ENCODE data around the gene HOXD12.

HOXD12 gene

GRCh38 chr2:176092270-176093144 lies 7.1 kb upstream of the HOXD12 start, which contains the start of gene HOXD13:
Gene HOXD13, plus strand, starts transcription at chr2:176092721. Its CDS starts 170 bp downstream, at chr2:176092891.
- no peak for DNase-seq (ENCODE audit: low read depth)

GRCh38 chr2:176093145-176093897 lies 6.3 kb upstream of the HOXD12 start:
- DNase-seq (ENCODE audit: low read depth) = no peak

GRCh38 chr2:176093898-176094249 lies 5.7 kb upstream of the HOXD12 start:
- no peak for DNase-seq (ENCODE audit: low read depth)

- no peak for DNase-seq (ENCODE audit: low read depth)
These were observed 5.2 kb upstream of the HOXD12 start for GRCh38 chr2:176094349-176094748.

- no peak for DNase-seq (ENCODE audit: low read depth)
These were observed 4.2 kb upstream of the HOXD12 start for GRCh38 chr2:176095421-176095820.

- DNase-seq (ENCODE audit: low read depth) = no peak
These were observed 3.2 kb upstream of the HOXD12 start for GRCh38 chr2:176096243-176096985.

- peak; percentile 35 for DNase-seq (ENCODE audit: low read depth)
These were observed 2.4 kb upstream of the HOXD12 start for GRCh38 chr2:176096986-176097819.

- DNase-seq (ENCODE audit: low read depth) = no peak
These were observed 1.7 kb upstream of the HOXD12 start for GRCh38 chr2:176097820-176098365.

GRCh38 chr2:176098366-176099158 lies 1.0 kb upstream of the HOXD12 start:
- no peak for DNase-seq (ENCODE audit: low read depth)

GRCh38 chr2:176099159-176099727 lies 352 bp upstream of the HOXD12 start:
- no peak for DNase-seq (ENCODE audit: low read depth)

GRCh38 chr2:176100547-176101140 lies 1.0 kb downstream of the HOXD12 start:
- no peak for DNase-seq (ENCODE audit: low read depth)

GRCh38 chr2:176101216-176101830 lies 1.7 kb downstream of the HOXD12 start:
- no peak for DNase-seq (ENCODE audit: low read depth)

GRCh38 chr2:176101842-176102241 lies 2.2 kb downstream of the HOXD12 start:
- no peak for DNase-seq (ENCODE audit: low read depth)

- no peak for DNase-seq (ENCODE audit: low read depth)
These were observed 2.8 kb downstream of the HOXD12 start for GRCh38 chr2:176102309-176102866.

- no peak for DNase-seq (ENCODE audit: low read depth)
These were observed 3.6 kb downstream of the HOXD12 start for GRCh38 chr2:176103194-176103593.

- no peak for DNase-seq (ENCODE audit: low read depth)
These were observed 4.2 kb downstream of the HOXD12 start for GRCh38 chr2:176103742-176104315.

GRCh38 chr2:176104316-176105077 lies 4.9 kb downstream of the HOXD12 start:
- no peak for DNase-seq (ENCODE audit: low read depth)
